Endodermal cell (in vitro differentiated cells): Measurements from ENCODE around the gene SLC7A10. TPM values are rescaled to one million over a fixed set of nuclear protein-coding genes. Genes with fewer than 3 reads are reported as not detected.

Experiments
- DNase-seq: peaks from one replicate; pipeline ENCODE4 v3.0.0-alpha.2; 2017
- H3K27ac ChIP-seq: 2 replicates; pipeline ENCODE4 v1.5.1; 2013; ENCODE audit warnings: mild to moderate bottlenecking, low read depth, low read length, moderate library complexity
- H3K27me3 ChIP-seq: 2 replicates; pipeline ENCODE4 v1.6.1; 2013; ENCODE audit warnings: mild to moderate bottlenecking, low read length, moderate library complexity; ENCODE audit not compliant: insufficient read depth, control insufficient read depth, poor library complexity, severe bottlenecking
- H3K36me3 ChIP-seq: 2 replicates; pipeline ENCODE4 v1.7.0; 2013; ENCODE audit warnings: mild to moderate bottlenecking, low read length, moderate library complexity; ENCODE audit not compliant: control insufficient read depth, insufficient read depth
- H3K4me1 ChIP-seq: one replicate; pipeline ENCODE4 v1.7.0; 2013; ENCODE audit warnings: low read length; ENCODE audit not compliant: control insufficient read depth, insufficient read depth
- H3K4me3 ChIP-seq: 2 replicates; pipeline ENCODE4 v1.5.1; 2013; ENCODE audit warnings: mild to moderate bottlenecking, low read length, moderate library complexity
- H3K9ac ChIP-seq: 2 replicates; pipeline ENCODE4 v1.6.1; 2013; ENCODE audit warnings: mild to moderate bottlenecking, low read length, moderate library complexity; ENCODE audit not compliant: poor library complexity, severe bottlenecking; ENCODE audit errors: extremely low read depth
- H3K9me3 ChIP-seq: 2 replicates; pipeline ENCODE4 v1.6.1; 2013; ENCODE audit warnings: mild to moderate bottlenecking, low read length, moderate library complexity; ENCODE audit not compliant: control insufficient read depth
- H3K27ac Mint-ChIP-seq: 2 replicates; pipeline ENCODE4 v1.8.0; 2020; ENCODE audit warnings: mixed read lengths
- H3K27me3 Mint-ChIP-seq: 2 replicates; pipeline ENCODE4 v1.8.0; 2021; ENCODE audit warnings: mild to moderate bottlenecking, mixed read lengths; ENCODE audit not compliant: insufficient read depth
- H3K36me3 Mint-ChIP-seq: 2 replicates; pipeline ENCODE4 v1.8.0; 2020; ENCODE audit warnings: low read depth, mixed read lengths
- H3K4me1 Mint-ChIP-seq: 2 replicates; pipeline ENCODE4 v1.8.0; 2020; ENCODE audit warnings: mixed read lengths
- H3K4me3 Mint-ChIP-seq: 2 replicates; pipeline ENCODE4 v1.8.0; 2020; ENCODE audit warnings: mild to moderate bottlenecking, moderate library complexity, mixed read lengths
- H3K9me3 Mint-ChIP-seq: 2 replicates; pipeline ENCODE4 v1.8.0; 2020; ENCODE audit warnings: mild to moderate bottlenecking, mixed read lengths
- CTCF ChIP-seq: fragments of 200-600 bp; sonication (generic); conservative IDR thresholded peaks from 2 replicates; pipeline ENCODE4 v1.5.0; 2021; ENCODE audit warnings: antibody characterized with exemption, mild to moderate bottlenecking
- whole genome bisulfite sequencing, 2 experiments: methylation state at CpG; one replicate each; pipeline versions ENCODE4 v1.1.5 to v1.1.7; 2013; ENCODE audit warnings: missing lambda C conversion rate in 2 of 2, mixed read lengths in 1 of 2; ENCODE audit not compliant: insufficient coverage in 1 of 2, insufficient read length in 1 of 2; 5-methylcytosine and 5-hydroxymethylcytosine counted together
- total RNA-seq, 2 donors: library from RNA; stranded (reverse); fragmentation: NEBNext Ultra II Directional in 1 of 2; extraction: Animal tissue kit (Norgen Biotek cat#: 25700) in 1 of 2; gene quantifications; 2 replicates in 1 of 2; 3 replicates in 1 of 2; pipeline ENCODE4 v1.2.1, GENCODE V29; 2021

The SLC7A10 gene
- total RNA-seq, 2 donors from 2014 or later: 0.35 TPM; not detected in 1

GRCh38 chr19:33241530-33242101 is 16.0 kb upstream of the SLC7A10 start:
- Histone ChIP-seq H3K9ac (no peak overlapping the region), H3K27me3 (no peaks in the 10 kb centered on the region), H3K27ac (no peak overlapping the region), H3K4me1 (no peaks in the 10 kb centered on the region), H3K36me3 (no peaks in the 10 kb centered on the region), H3K9me3 (peaks cover 8% of the 10 kb centered on the region), H3K4me3 (no peak overlapping the region)
- 42 to 61% methylated on average over 12 to 22 of the region's 22 CpGs for WGBS, 2 experiments
- H3K27me3 Mint-ChIP-seq: peaks cover 4% of the 10 kb centered on the region
- H3K27ac Mint-ChIP-seq: no peak overlapping the region
- H3K4me1 Mint-ChIP-seq: no peaks in the 10 kb centered on the region
- no peaks in the 10 kb centered on the region for H3K36me3 Mint-ChIP-seq
- peaks cover 12% of the 10 kb centered on the region for H3K9me3 Mint-ChIP-seq
- H3K4me3 Mint-ChIP-seq: no peak overlapping the region
- TF ChIP-seq CTCF: peak; percentile 83
- DNase-seq: no peak

- peaks cover 12% of the 10 kb centered on the region for H3K9me3 Mint-ChIP-seq
- no peak overlapping the region for H3K4me3 ChIP-seq
- DNase-seq: no peak
- no peak overlapping the region for H3K27ac Mint-ChIP-seq
- no peaks in the 10 kb centered on the region for H3K27me3 ChIP-seq
- H3K4me1 ChIP-seq: no peaks in the 10 kb centered on the region
- no peak overlapping the region for H3K9ac ChIP-seq
- H3K36me3 Mint-ChIP-seq: no peaks in the 10 kb centered on the region
- WGBS, 2 experiments: 82 to 92% methylated on average over 2 to 11 of the region's 11 CpGs
- no peak overlapping the region for H3K27ac ChIP-seq
- no peak overlapping the region for H3K4me3 Mint-ChIP-seq
- H3K36me3 ChIP-seq: no peaks in the 10 kb centered on the region
- peaks cover 4% of the 10 kb centered on the region for H3K27me3 Mint-ChIP-seq
- H3K9me3 ChIP-seq: peaks cover 8% of the 10 kb centered on the region
- no peaks in the 10 kb centered on the region for H3K4me1 Mint-ChIP-seq
- TF ChIP-seq CTCF: no peak
Observed at GRCh38 chr19:33241091-33241529, 15.5 kb upstream of the SLC7A10 start.

- Mint-ChIP-seq H3K27ac (no peak overlapping the region), H3K4me3 (no peak overlapping the region), H3K36me3 (no peaks in the 10 kb centered on the region), H3K4me1 (no peaks in the 10 kb centered on the region), H3K9me3 (peaks cover 6% of the 10 kb centered on the region), H3K27me3 (peaks cover 4% of the 10 kb centered on the region)
- H3K9ac ChIP-seq: no peak overlapping the region
- no peak overlapping the region for H3K27ac ChIP-seq
- no peaks in the 10 kb centered on the region for H3K36me3 ChIP-seq
- no peak for TF ChIP-seq CTCF
- H3K27me3 ChIP-seq: no peaks in the 10 kb centered on the region
- no peak for DNase-seq
- no peaks in the 10 kb centered on the region for H3K4me1 ChIP-seq
- WGBS, 2 experiments: 70 to 92% methylated on average over 2 to 8 of the region's 8 CpGs
- no peaks in the 10 kb centered on the region for H3K9me3 ChIP-seq
- H3K4me3 ChIP-seq: no peak overlapping the region
Observed at GRCh38 chr19:33240181-33240771, 14.6 kb upstream of the SLC7A10 start.
